Activated B cell treated with CpG ODN at 0.5 μM for 24 hours (primary cell): ENCODE results near the gene ZNF45. TPM values are rescaled to one million over a fixed set of nuclear protein-coding genes. Genes with fewer than 3 reads are reported as not detected.
"Not testable (repeated sequence)": the region's sequence is repeated elsewhere in the genome, so short reads cannot be mapped to it uniquely, and the experiment has no call there.

ENCODE experiments used
- ATAC-seq: fragments of 200-7000 bp; cut with Tn5 transposase; one replicate; pipeline ENCODE4 v1.10.0; 2021; ENCODE audit warnings: low read depth, mild to moderate bottlenecking, moderate library complexity
- CTCF ChIA-PET: fragments of 350-600 bp; sonication (Branson Sonifier 250); formaldehyde crosslinking; loops from one replicate; lab custom pipeline; 2021; ENCODE audit warnings: antibody characterized with exemption; lab: Charles Lee
- POLR2A ChIA-PET: fragments of 350-600 bp; sonication (Branson Sonifier 250); formaldehyde crosslinking; loops from one replicate; lab custom pipeline; 2021; ENCODE audit warnings: antibody characterized with exemption; lab: Charles Lee
- DNase-seq: peaks from one replicate; pipeline ENCODE4 v3.0.0; 2022
- H3K27ac Mint-ChIP-seq: one replicate; pipeline ENCODE4 v1.8.0; 2020; ENCODE audit warnings: mixed read lengths
- H3K27me3 Mint-ChIP-seq: one replicate; pipeline ENCODE4 v1.8.0; 2021; ENCODE audit warnings: mixed read lengths
- H3K36me3 Mint-ChIP-seq: one replicate; pipeline ENCODE4 v1.8.0; 2021; ENCODE audit warnings: low read depth, mixed read lengths
- H3K4me1 Mint-ChIP-seq: one replicate; pipeline ENCODE4 v1.8.0; 2021; ENCODE audit warnings: mixed read lengths
- H3K4me3 Mint-ChIP-seq: one replicate; pipeline ENCODE4 v1.8.0; 2020; ENCODE audit warnings: mild to moderate bottlenecking, mixed read lengths
- H3K9me3 Mint-ChIP-seq: one replicate; pipeline ENCODE4 v1.8.0; 2020; ENCODE audit warnings: mixed read lengths
- intact Hi-C: fragments of 100-400 bp; cut with micrococcal nuclease; formaldehyde crosslinking; loops from one replicate; pipeline ENCODE4 v1.15.1; 2024
- total RNA-seq: library from RNA; stranded (reverse); gene quantifications from 2 replicates; pipeline ENCODE4 v1.2.3, GENCODE V29; 2022
- TF ChIP-seq, protein P1 (sequence below): fragments of 200-600 bp; IDR thresholded peaks from one replicate; pipeline ENCODE4 v1.8.0; 2022; ENCODE audit warnings: antibody characterized with exemption, mild to moderate bottlenecking

Gene ZNF45
- total RNA-seq, 1 donor from 2014 or later, result 19.1 TPM

DNA sequence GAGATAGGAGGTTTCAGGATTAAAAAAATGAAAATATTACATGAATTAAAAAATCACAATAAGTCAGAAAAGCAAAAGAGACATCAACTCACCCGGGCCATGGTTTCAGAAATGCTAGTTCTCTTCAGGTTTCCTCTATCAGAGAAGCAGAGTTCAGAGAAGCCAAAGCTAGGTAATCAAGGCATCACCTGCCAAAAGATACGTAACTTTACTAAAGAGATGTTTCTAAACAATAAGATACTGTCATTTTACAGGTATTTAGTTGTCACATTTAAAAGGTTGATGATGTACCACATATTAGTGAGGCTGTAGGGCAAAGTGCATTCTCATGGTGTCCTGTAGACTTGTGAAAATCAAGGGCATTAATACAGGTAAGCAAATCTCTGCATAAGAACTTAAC, 51.2 kb downstream of the ZNF45 start, which contains the start of gene ZNF404:
Gene ZNF404 (minus strand): TSS at position 101 of the 400 bp plus-strand sequence.
- no peaks in the 10 kb centered on the region for H3K4me1 Mint-ChIP-seq
- ChIA-PET CTCF (no interaction called here), POLR2A (no interaction called here)
- no peak for ATAC-seq
- H3K9me3 Mint-ChIP-seq, result peaks cover 64% of the 10 kb centered on the region
- H3K27me3 Mint-ChIP-seq, result no peaks in the 10 kb centered on the region
- peaks cover 54% of the 10 kb centered on the region for H3K36me3 Mint-ChIP-seq
- no peak within 1 kb of the TSS for H3K4me3 Mint-ChIP-seq
- no peak within 1 kb of the TSS for H3K27ac Mint-ChIP-seq
- DNase-seq, result no peak
- intact Hi-C loops, result no loop called here
- TF ChIP-seq, protein P1, sequence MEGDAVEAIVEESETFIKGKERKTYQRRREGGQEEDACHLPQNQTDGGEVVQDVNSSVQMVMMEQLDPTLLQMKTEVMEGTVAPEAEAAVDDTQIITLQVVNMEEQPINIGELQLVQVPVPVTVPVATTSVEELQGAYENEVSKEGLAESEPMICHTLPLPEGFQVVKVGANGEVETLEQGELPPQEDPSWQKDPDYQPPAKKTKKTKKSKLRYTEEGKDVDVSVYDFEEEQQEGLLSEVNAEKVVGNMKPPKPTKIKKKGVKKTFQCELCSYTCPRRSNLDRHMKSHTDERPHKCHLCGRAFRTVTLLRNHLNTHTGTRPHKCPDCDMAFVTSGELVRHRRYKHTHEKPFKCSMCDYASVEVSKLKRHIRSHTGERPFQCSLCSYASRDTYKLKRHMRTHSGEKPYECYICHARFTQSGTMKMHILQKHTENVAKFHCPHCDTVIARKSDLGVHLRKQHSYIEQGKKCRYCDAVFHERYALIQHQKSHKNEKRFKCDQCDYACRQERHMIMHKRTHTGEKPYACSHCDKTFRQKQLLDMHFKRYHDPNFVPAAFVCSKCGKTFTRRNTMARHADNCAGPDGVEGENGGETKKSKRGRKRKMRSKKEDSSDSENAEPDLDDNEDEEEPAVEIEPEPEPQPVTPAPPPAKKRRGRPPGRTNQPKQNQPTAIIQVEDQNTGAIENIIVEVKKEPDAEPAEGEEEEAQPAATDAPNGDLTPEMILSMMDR, result no peak

DNA sequence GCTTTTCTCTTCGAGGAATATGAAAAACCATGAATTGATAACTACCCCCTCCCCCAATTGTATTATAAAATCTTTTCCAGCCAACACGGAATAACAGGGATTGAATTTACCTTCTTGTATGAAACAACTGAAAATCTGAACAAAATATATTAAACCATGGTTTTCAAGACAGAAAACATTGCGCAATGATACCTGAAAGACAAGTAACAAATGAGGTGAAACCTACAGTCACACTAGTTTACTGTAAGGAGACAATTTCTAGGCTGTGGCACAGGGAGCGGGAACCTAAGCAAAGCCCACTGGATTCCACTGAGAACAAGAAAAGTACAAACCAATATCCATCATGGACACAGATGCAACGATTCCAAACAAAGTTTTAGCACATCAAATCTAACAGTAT, 54.6 kb downstream of the ZNF45 start:
- H3K36me3 Mint-ChIP-seq, result peaks cover 64% of the 10 kb centered on the region
- H3K4me1 Mint-ChIP-seq, result no peaks in the 10 kb centered on the region
- no peaks in the 10 kb centered on the region for H3K27me3 Mint-ChIP-seq
- intact Hi-C loops, result no loop called here
- ATAC-seq, result no peak
- H3K9me3 Mint-ChIP-seq, result peaks cover 59% of the 10 kb centered on the region
- CTCF ChIA-PET, result no interaction called here
- no peak overlapping the region for H3K27ac Mint-ChIP-seq
- no peak for DNase-seq
- H3K4me3 Mint-ChIP-seq, result no peak overlapping the region
- POLR2A ChIA-PET, result no interaction called here
- TF ChIP-seq, protein P1, result no peak

DNA sequence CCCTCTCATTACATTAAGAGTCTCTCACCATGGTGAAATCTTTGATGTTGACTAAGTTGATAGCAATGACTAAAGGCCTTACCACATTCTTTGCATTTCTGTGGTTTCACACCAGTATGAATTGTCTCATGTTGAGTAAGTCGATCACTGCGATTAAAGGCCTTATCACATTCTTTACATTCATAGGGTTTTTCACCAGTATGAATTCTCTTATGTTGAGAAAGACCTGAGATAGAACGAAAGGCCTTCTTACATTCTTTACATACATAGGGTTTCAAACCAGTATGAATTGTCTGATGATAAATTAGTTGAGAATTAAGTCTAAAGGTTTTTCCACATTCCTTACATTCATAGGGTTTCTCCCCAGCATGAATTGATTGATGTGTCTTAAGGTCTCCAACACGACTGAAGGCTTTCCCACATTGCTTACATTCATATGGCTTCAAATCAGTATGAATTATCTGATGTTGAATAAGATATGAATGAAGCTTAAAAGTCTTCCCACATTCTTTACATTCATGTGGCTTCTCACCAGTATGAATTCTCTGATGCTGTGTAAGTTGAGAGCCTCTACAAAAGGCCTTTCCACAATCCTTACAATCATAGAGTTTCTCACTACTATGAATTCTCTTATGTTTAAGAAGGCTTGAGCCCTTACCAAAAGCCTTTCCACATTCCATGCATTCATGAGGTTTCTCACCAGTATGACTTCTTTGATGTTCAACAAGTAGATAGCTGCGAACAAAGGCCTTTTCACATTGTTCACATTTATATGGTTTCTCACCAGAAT, 62.3 kb downstream of the ZNF45 start:
- POLR2A ChIA-PET, result no interaction called here
- Mint-ChIP-seq H3K27me3 (no peaks in the 10 kb centered on the region), H3K4me1 (no peaks in the 10 kb centered on the region), H3K4me3 (no peak overlapping the region), H3K36me3 (peaks cover 48% of the 10 kb centered on the region), H3K27ac (no peak overlapping the region), H3K9me3 (peaks cover 39% of the 10 kb centered on the region)
- intact Hi-C loops, result no loop called here
- CTCF ChIA-PET, result no interaction called here
- TF ChIP-seq, protein P1, result no peak
- ATAC-seq (no peak), DNase-seq (no peak)

DNA sequence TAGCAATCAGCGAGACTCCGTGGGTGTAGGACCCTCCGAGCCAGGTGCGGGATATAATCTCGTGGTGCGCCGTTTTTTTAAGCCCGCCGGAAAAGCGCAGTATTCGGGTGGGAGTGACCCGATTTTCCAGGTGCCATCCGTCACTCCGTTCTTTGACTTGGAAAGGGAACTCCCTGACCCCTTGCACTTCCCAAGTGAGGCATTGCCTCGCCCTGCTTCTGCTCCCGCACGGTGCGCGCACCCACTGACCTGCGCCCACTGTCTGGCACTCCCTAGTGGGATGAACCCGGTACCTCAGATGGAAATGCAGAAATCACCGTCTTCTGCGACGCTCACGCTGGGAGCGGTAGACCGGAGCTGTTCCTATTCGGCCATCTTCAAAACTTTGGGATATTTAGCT, 68.2 kb downstream of the ZNF45 start:
- H3K4me1 Mint-ChIP-seq, H3K4me3 Mint-ChIP-seq, H3K27me3 Mint-ChIP-seq, DNase-seq, H3K27ac Mint-ChIP-seq, CTCF ChIA-PET, intact Hi-C loops, POLR2A ChIA-PET, ATAC-seq: not testable (repeated sequence)
- peaks cover 14% of the 10 kb centered on the region for H3K36me3 Mint-ChIP-seq
- H3K9me3 Mint-ChIP-seq, result peaks cover 23% of the 10 kb centered on the region

Other genes with a start within 250 kb of the ZNF45 start
- not detected in 2 replicates for gene IRGC, start 219.2 kb downstream of the ZNF45 start, total RNA-seq
- 91.2 and 105 TPM in 2 replicates for gene SMG9, start 180.3 kb downstream of the ZNF45 start, total RNA-seq
- gene KCNN4, start 154.3 kb downstream of the ZNF45 start, total RNA-seq, result 137 and 154 TPM in 2 replicates
- gene LYPD5, start 132.8 kb downstream of the ZNF45 start, total RNA-seq, result 0.44 TPM in 1 of 2 replicates, not detected in the other
- 10.4 and 13.0 TPM in 2 replicates for gene ZNF283, start 108.0 kb downstream of the ZNF45 start, total RNA-seq
- gene ZNF404, start 51.3 kb downstream of the ZNF45 start, total RNA-seq, result 1.7 and 1.9 TPM in 2 replicates
- 2.6 TPM in 2 replicates for gene ZNF221, start 15.9 kb upstream of the ZNF45 start, total RNA-seq
- 7.0 and 9.4 TPM in 2 replicates for gene ZNF155, start 48.9 kb upstream of the ZNF45 start, total RNA-seq
- gene ZNF230, start 67.7 kb upstream of the ZNF45 start, total RNA-seq, result 12.1 and 15.0 TPM in 2 replicates
- 6.0 and 6.7 TPM in 2 replicates for gene ZNF222, start 90.1 kb upstream of the ZNF45 start, total RNA-seq
- 3.6 and 4.5 TPM in 2 replicates for gene ZNF223, start 116.8 kb upstream of the ZNF45 start, total RNA-seq
- 2.1 and 2.3 TPM in 2 replicates for gene ZNF284, start 136.9 kb upstream of the ZNF45 start, total RNA-seq
- 49.2 and 53.3 TPM in 2 replicates for gene ZNF224, start 159.1 kb upstream of the ZNF45 start, total RNA-seq
- 7.9 and 9.2 TPM in 2 replicates for gene ZNF225, start 178.1 kb upstream of the ZNF45 start, total RNA-seq
- 14.8 and 18.8 TPM in 2 replicates for gene ZNF234, start 206.3 kb upstream of the ZNF45 start, total RNA-seq
- 37.7 and 38.3 TPM in 2 replicates for gene ZNF226, start 229.8 kb upstream of the ZNF45 start, total RNA-seq